Endodermal cell (in vitro differentiated cells): Measurements from ENCODE around the gene MRPS27. TPM values are rescaled to one million over a fixed set of nuclear protein-coding genes. Genes with fewer than 3 reads are reported as not detected.

Source experiments
- DNase-seq: peaks from one replicate; pipeline ENCODE4 v3.0.0-alpha.2; 2017
- H3K27ac ChIP-seq: 2 replicates; pipeline ENCODE4 v1.5.1; 2013; ENCODE audit warnings: mild to moderate bottlenecking, low read depth, low read length, moderate library complexity
- H3K27me3 ChIP-seq: 2 replicates; pipeline ENCODE4 v1.6.1; 2013; ENCODE audit warnings: mild to moderate bottlenecking, low read length, moderate library complexity; ENCODE audit not compliant: insufficient read depth, control insufficient read depth, poor library complexity, severe bottlenecking
- H3K36me3 ChIP-seq: 2 replicates; pipeline ENCODE4 v1.7.0; 2013; ENCODE audit warnings: mild to moderate bottlenecking, low read length, moderate library complexity; ENCODE audit not compliant: control insufficient read depth, insufficient read depth
- H3K4me1 ChIP-seq: one replicate; pipeline ENCODE4 v1.7.0; 2013; ENCODE audit warnings: low read length; ENCODE audit not compliant: control insufficient read depth, insufficient read depth
- H3K4me3 ChIP-seq: 2 replicates; pipeline ENCODE4 v1.5.1; 2013; ENCODE audit warnings: mild to moderate bottlenecking, low read length, moderate library complexity
- H3K9ac ChIP-seq: 2 replicates; pipeline ENCODE4 v1.6.1; 2013; ENCODE audit warnings: mild to moderate bottlenecking, low read length, moderate library complexity; ENCODE audit not compliant: poor library complexity, severe bottlenecking; ENCODE audit errors: extremely low read depth
- H3K9me3 ChIP-seq: 2 replicates; pipeline ENCODE4 v1.6.1; 2013; ENCODE audit warnings: mild to moderate bottlenecking, low read length, moderate library complexity; ENCODE audit not compliant: control insufficient read depth
- H3K27ac Mint-ChIP-seq: 2 replicates; pipeline ENCODE4 v1.8.0; 2020; ENCODE audit warnings: mixed read lengths
- H3K27me3 Mint-ChIP-seq: 2 replicates; pipeline ENCODE4 v1.8.0; 2021; ENCODE audit warnings: mild to moderate bottlenecking, mixed read lengths; ENCODE audit not compliant: insufficient read depth
- H3K36me3 Mint-ChIP-seq: 2 replicates; pipeline ENCODE4 v1.8.0; 2020; ENCODE audit warnings: low read depth, mixed read lengths
- H3K4me1 Mint-ChIP-seq: 2 replicates; pipeline ENCODE4 v1.8.0; 2020; ENCODE audit warnings: mixed read lengths
- H3K4me3 Mint-ChIP-seq: 2 replicates; pipeline ENCODE4 v1.8.0; 2020; ENCODE audit warnings: mild to moderate bottlenecking, moderate library complexity, mixed read lengths
- H3K9me3 Mint-ChIP-seq: 2 replicates; pipeline ENCODE4 v1.8.0; 2020; ENCODE audit warnings: mild to moderate bottlenecking, mixed read lengths
- CTCF ChIP-seq: fragments of 200-600 bp; sonication (generic); conservative IDR thresholded peaks from 2 replicates; pipeline ENCODE4 v1.5.0; 2021; ENCODE audit warnings: antibody characterized with exemption, mild to moderate bottlenecking
- WGBS, 2 experiments: methylation state at CpG; one replicate each; pipeline versions ENCODE4 v1.1.5 to v1.1.7; 2013; ENCODE audit warnings: missing lambda C conversion rate in 2 of 2, mixed read lengths in 1 of 2; ENCODE audit not compliant: insufficient coverage in 1 of 2, insufficient read length in 1 of 2; 5-methylcytosine and 5-hydroxymethylcytosine counted together
- total RNA-seq, 2 donors: library from RNA; stranded (reverse); fragmentation: NEBNext Ultra II Directional in 1 of 2; extraction: Animal tissue kit (Norgen Biotek cat#: 25700) in 1 of 2; gene quantifications; 2 replicates in 1 of 2; 3 replicates in 1 of 2; pipeline ENCODE4 v1.2.1, GENCODE V29; 2021

The MRPS27 gene
- total RNA-seq, 2 donors from 2014 or later, result 55.2 to 80.8 TPM

GRCh38 chr5:72314571-72315172 lies 5.4 kb downstream of the MRPS27 start:
- WGBS, 2 experiments, result 95 to 100% methylated on average over 2 to 3 of the region's 3 CpGs

GRCh38 chr5:72313141-72313540 lies 6.9 kb downstream of the MRPS27 start:
- TF ChIP-seq CTCF, result no peak
- 93% methylated on average over 1 of the region's 1 CpG; no CpG with 5 or more reads in 1 of the 2 experiments for WGBS, 2 experiments
- Histone ChIP-seq H3K9me3 (no peaks in the 10 kb centered on the region), H3K9ac (no peak overlapping the region), H3K36me3 (peaks cover 46% of the 10 kb centered on the region), H3K4me1 (no peaks in the 10 kb centered on the region), H3K27me3 (no peaks in the 10 kb centered on the region), H3K27ac (no peak overlapping the region), H3K4me3 (no peak overlapping the region)
- H3K27me3 Mint-ChIP-seq, result no peaks in the 10 kb centered on the region
- no peaks in the 10 kb centered on the region for H3K9me3 Mint-ChIP-seq
- H3K27ac Mint-ChIP-seq, result no peak overlapping the region
- H3K36me3 Mint-ChIP-seq, result peaks cover 37% of the 10 kb centered on the region
- no peak overlapping the region for H3K4me3 Mint-ChIP-seq
- H3K4me1 Mint-ChIP-seq, result peaks cover 6% of the 10 kb centered on the region
- DNase-seq, result no peak

More at GRCh38 chr5:72314571-72315172, 5.4 kb downstream of the MRPS27 start:
- H3K36me3 ChIP-seq, result peaks cover 41% of the 10 kb centered on the region
- H3K4me3 ChIP-seq, result no peak overlapping the region
- H3K27me3 ChIP-seq, result no peaks in the 10 kb centered on the region
- peaks cover 37% of the 10 kb centered on the region for H3K36me3 Mint-ChIP-seq
- H3K27ac ChIP-seq, result no peak overlapping the region
- no peak overlapping the region for H3K9ac ChIP-seq
- DNase-seq, result no peak
- no peak overlapping the region for H3K27ac Mint-ChIP-seq
- H3K27me3 Mint-ChIP-seq, result no peaks in the 10 kb centered on the region
- no peak overlapping the region for H3K4me3 Mint-ChIP-seq
- peak; percentile 62 for TF ChIP-seq CTCF
- no peaks in the 10 kb centered on the region for H3K4me1 ChIP-seq
- no peaks in the 10 kb centered on the region for H3K9me3 ChIP-seq
- H3K4me1 Mint-ChIP-seq, result no peaks in the 10 kb centered on the region
- no peaks in the 10 kb centered on the region for H3K9me3 Mint-ChIP-seq

- no peak for TF ChIP-seq CTCF
- Histone ChIP-seq H3K27ac (peak overlapping the region; percentile 36), H3K9me3 (peaks cover 2% of the 10 kb centered on the region), H3K9ac (no peak overlapping the region), H3K36me3 (peaks cover 48% of the 10 kb centered on the region), H3K4me1 (peaks cover 5% of the 10 kb centered on the region), H3K27me3 (no peaks in the 10 kb centered on the region), H3K4me3 (peak overlapping the region; percentile 80)
- H3K9me3 Mint-ChIP-seq, result no peaks in the 10 kb centered on the region
- no peaks in the 10 kb centered on the region for H3K27me3 Mint-ChIP-seq
- peak overlapping the region; percentile 83 for H3K4me3 Mint-ChIP-seq
- peak; percentile 48 for DNase-seq
- peaks cover 28% of the 10 kb centered on the region for H3K36me3 Mint-ChIP-seq
- H3K27ac Mint-ChIP-seq, result peak overlapping the region; percentile 97
- 94 to 95% methylated on average over 3 to 6 of the region's 6 CpGs for WGBS, 2 experiments
- peaks cover 21% of the 10 kb centered on the region for H3K4me1 Mint-ChIP-seq
These were observed 11.2 kb downstream of the MRPS27 start for GRCh38 chr5:72308853-72309191.
